ENCODE measurements around the gene EFCAB14.

DNA sequence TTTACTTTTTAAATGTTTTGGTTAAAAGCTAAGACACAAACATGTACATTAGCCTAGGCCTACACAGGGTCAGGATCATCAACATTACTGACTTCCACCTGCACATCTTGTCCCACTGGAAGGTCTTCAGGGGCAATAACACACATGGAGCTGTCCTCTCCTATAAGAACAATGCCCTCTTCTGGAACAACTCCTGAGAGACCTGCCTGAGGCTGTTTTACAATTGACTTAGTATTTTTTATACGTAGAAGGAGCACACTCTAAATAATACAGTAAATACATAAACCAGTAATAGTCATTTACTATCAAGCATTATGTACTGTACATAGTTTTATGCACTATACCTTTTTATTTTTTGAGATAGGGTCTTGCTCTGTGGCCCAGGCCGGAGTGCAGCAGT lies 88.2 kb downstream of the EFCAB14 start:
- TF ChIP-seq TCF7L2 (IDR thresholded peaks at IDR 0.05; ENCODE audit: low read depth, low read length) (no peak), CTCF (IDR thresholded peaks at IDR 0.05) (no peak), POLR2AphosphoS5 (IDR thresholded peaks at IDR 0.05; ENCODE audit: low read depth, low read length) (no peak)

All from Panc1 (cell line).